Astrocyte (in vitro differentiated cells and primary cell): ENCODE results near the gene PDZD2. TPM values are rescaled to one million over a fixed set of nuclear protein-coding genes. Genes with fewer than 3 reads are reported as not detected.

Source experiments
- DNase-seq: peaks from one replicate; pipeline ENCODE4 v3.0.0-alpha.2; 2010; ENCODE audit warnings: low read depth
- FAIRE-seq: peaks from 2 replicates; lab custom pipeline; 2011; peaks lifted over from hg19 to GRCh38; lab: Jason Lieb, UNC
- H2AFZ ChIP-seq: 2 replicates; pipeline ENCODE4 v1.6.0; 2012; ENCODE audit warnings: low read depth, low read length, inconsistent platforms
- H3K27ac ChIP-seq: 2 replicates; pipeline ENCODE4 v1.5.1; 2011; ENCODE audit warnings: low read depth, low read length, inconsistent platforms
- H3K27me3 ChIP-seq: 2 replicates; pipeline ENCODE4 v1.6.0; 2011; ENCODE audit warnings: low read length, inconsistent platforms; ENCODE audit not compliant: insufficient read depth
- H3K36me3 ChIP-seq: 2 replicates; pipeline ENCODE4 v1.5.1; 2011; ENCODE audit warnings: low read length, inconsistent platforms; ENCODE audit not compliant: insufficient read depth
- H3K4me1 ChIP-seq: 2 replicates; pipeline ENCODE4 v1.5.1; 2011; ENCODE audit warnings: low read length, inconsistent platforms; ENCODE audit not compliant: insufficient read depth
- H3K4me2 ChIP-seq: 2 replicates; pipeline ENCODE4 v1.6.0; 2012; ENCODE audit warnings: low read length, inconsistent platforms
- H3K4me3 ChIP-seq: 2 replicates; pipeline ENCODE4 v1.5.1; 2011; ENCODE audit warnings: low read depth, mild to moderate bottlenecking, low read length, inconsistent platforms; ENCODE audit not compliant: insufficient read depth
- H3K79me2 ChIP-seq: 2 replicates; pipeline ENCODE4 v1.6.0; 2012; ENCODE audit warnings: mild to moderate bottlenecking, low read length, inconsistent platforms; ENCODE audit not compliant: insufficient read depth
- H3K9ac ChIP-seq: 2 replicates; pipeline ENCODE4 v1.6.0; 2012; ENCODE audit warnings: mild to moderate bottlenecking, low read length, inconsistent platforms
- H3K9me3 ChIP-seq: 2 replicates; pipeline ENCODE4 v1.5.1; 2012; ENCODE audit warnings: low read depth, mild to moderate bottlenecking, low read length, inconsistent platforms; ENCODE audit not compliant: insufficient read depth
- H4K20me1 ChIP-seq: 2 replicates; pipeline ENCODE4 v1.6.0; 2012; ENCODE audit warnings: low read length, inconsistent platforms; ENCODE audit not compliant: insufficient read depth
- H3K27ac Mint-ChIP-seq: one replicate; pipeline ENCODE4 v1.8.0; 2021; ENCODE audit warnings: mild to moderate bottlenecking, mixed read lengths; ENCODE audit not compliant: unreplicated experiment
- H3K27me3 Mint-ChIP-seq: one replicate; pipeline ENCODE4 v1.8.0; 2021; ENCODE audit warnings: low read depth, mixed read lengths; ENCODE audit not compliant: unreplicated experiment
- H3K36me3 Mint-ChIP-seq: one replicate; pipeline ENCODE4 v1.8.0; 2021; ENCODE audit warnings: low read depth, mixed read lengths; ENCODE audit not compliant: unreplicated experiment
- H3K4me1 Mint-ChIP-seq: one replicate; pipeline ENCODE4 v1.8.0; 2021; ENCODE audit warnings: low read depth, mixed read lengths; ENCODE audit not compliant: unreplicated experiment
- H3K4me3 Mint-ChIP-seq: one replicate; pipeline ENCODE4 v1.8.0; 2021; ENCODE audit warnings: mild to moderate bottlenecking, moderate library complexity, mixed read lengths; ENCODE audit not compliant: unreplicated experiment
- H3K9me3 Mint-ChIP-seq: one replicate; pipeline ENCODE4 v1.8.0; 2021; ENCODE audit warnings: mild to moderate bottlenecking, mixed read lengths; ENCODE audit not compliant: unreplicated experiment
- EZH2 ChIP-seq: IDR thresholded peaks from 2 replicates; pipeline ENCODE4 v1.6.1; 2012; ENCODE audit warnings: mild to moderate bottlenecking, low read length, inconsistent platforms; ENCODE audit not compliant: insufficient read depth
- total RNA-seq: library from RNA; stranded (reverse); gene quantifications from 2 replicates; pipeline ENCODE4 v1.2.1, GENCODE V29; 2021
- TF ChIP-seq, protein P1 (sequence below): IDR thresholded peaks from 2 replicates; pipeline ENCODE4 v1.5.1; 2011; ENCODE audit warnings: low read depth, mild to moderate bottlenecking, inconsistent platforms, low read length, moderate library complexity; ENCODE audit not compliant: insufficient read depth

The PDZD2 gene
- total RNA-seq, 1 donor from 2014 or later = 10.3 TPM

DNA sequence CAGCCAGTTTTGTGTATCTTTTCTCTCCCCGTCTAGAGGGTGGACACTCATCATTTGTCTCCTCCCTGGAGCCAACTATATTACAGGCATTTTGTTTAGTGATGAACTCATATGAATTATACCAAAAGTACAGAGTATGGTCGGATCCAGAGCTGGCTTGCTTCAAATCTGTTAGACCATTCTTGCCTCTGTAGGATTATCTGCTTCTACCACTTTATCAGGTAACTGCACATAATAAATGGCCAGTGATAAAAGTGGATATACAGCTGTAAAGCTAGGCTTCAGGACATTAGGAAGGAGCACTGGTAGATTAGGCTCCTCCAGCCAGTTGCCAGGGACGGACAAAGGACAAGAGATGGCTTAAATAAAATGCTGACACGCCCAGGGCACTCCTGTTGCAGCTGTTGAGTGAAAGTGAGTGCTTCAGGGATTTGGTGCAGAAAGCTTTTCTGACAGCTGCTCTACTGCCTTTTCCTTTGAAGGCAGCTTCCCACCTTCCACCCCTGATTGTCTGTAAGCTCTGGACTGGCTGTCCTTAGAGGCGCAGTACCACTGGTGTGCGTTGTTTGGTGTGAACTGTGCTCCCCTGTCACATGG lies 259.2 kb downstream of the PDZD2 start:
- no peak overlapping the region for H3K27ac ChIP-seq
- no peak overlapping the region for H2AFZ ChIP-seq
- H3K79me2 ChIP-seq = no peaks in the 10 kb centered on the region
- H3K4me3 ChIP-seq = no peak overlapping the region
- no peaks in the 10 kb centered on the region for H3K9me3 Mint-ChIP-seq
- no peak overlapping the region for H3K4me3 Mint-ChIP-seq
- H3K27ac Mint-ChIP-seq = no peak overlapping the region
- H3K36me3 Mint-ChIP-seq = peaks cover 3% of the 10 kb centered on the region
- DNase-seq (no peak), FAIRE-seq (no peak)
- H3K36me3 ChIP-seq = no peaks in the 10 kb centered on the region
- no peak overlapping the region for H3K4me2 ChIP-seq
- peaks cover 6% of the 10 kb centered on the region for H3K27me3 ChIP-seq
- H3K27me3 Mint-ChIP-seq = peaks cover 4% of the 10 kb centered on the region
- H4K20me1 ChIP-seq = no peaks in the 10 kb centered on the region
- no peaks in the 10 kb centered on the region for H3K9me3 ChIP-seq
- no peaks in the 10 kb centered on the region for H3K4me1 ChIP-seq
- TF ChIP-seq, protein P1, sequence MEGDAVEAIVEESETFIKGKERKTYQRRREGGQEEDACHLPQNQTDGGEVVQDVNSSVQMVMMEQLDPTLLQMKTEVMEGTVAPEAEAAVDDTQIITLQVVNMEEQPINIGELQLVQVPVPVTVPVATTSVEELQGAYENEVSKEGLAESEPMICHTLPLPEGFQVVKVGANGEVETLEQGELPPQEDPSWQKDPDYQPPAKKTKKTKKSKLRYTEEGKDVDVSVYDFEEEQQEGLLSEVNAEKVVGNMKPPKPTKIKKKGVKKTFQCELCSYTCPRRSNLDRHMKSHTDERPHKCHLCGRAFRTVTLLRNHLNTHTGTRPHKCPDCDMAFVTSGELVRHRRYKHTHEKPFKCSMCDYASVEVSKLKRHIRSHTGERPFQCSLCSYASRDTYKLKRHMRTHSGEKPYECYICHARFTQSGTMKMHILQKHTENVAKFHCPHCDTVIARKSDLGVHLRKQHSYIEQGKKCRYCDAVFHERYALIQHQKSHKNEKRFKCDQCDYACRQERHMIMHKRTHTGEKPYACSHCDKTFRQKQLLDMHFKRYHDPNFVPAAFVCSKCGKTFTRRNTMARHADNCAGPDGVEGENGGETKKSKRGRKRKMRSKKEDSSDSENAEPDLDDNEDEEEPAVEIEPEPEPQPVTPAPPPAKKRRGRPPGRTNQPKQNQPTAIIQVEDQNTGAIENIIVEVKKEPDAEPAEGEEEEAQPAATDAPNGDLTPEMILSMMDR = no peak
- no peak for TF ChIP-seq EZH2
- H3K4me1 Mint-ChIP-seq = no peaks in the 10 kb centered on the region
- H3K9ac ChIP-seq = no peak overlapping the region

DNA sequence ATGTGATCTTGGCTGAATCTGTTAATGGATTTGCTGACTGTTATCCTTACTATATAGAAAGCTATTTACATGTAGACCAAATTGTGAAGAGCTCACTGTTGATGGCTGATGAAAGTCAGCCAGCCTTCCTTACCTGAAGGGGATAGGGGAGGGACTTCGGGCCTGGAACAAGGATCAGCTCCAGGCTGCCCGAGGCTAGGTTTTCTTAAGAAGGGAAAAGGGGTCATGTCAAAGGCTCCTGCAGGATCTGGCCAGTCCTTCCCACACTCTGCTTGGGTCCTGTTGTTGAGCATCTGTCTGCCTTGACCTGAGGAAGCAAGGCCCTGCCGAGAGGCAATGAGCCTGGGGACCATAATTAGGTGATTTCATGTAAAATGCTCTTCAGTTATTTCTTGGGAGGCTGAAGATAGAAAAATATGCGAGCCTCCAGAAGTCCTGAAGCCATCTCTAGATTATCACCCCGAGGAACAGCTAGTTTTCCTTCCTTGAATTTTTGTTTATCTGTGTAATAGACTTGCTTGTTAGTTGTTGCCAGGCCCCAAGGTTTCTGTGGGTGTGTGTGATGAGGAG lies 261.4 kb downstream of the PDZD2 start:
- Histone ChIP-seq H3K9ac (no peak overlapping the region), H3K4me3 (no peak overlapping the region), H2AFZ (no peak overlapping the region), H3K27ac (no peak overlapping the region), H3K79me2 (no peaks in the 10 kb centered on the region), H3K27me3 (peaks cover 6% of the 10 kb centered on the region), H3K36me3 (no peaks in the 10 kb centered on the region), H3K4me1 (no peaks in the 10 kb centered on the region), H4K20me1 (no peaks in the 10 kb centered on the region), H3K4me2 (no peak overlapping the region), H3K9me3 (no peaks in the 10 kb centered on the region)
- no peak for DNase-seq
- H3K36me3 Mint-ChIP-seq = peaks cover 3% of the 10 kb centered on the region
- no peak overlapping the region for H3K4me3 Mint-ChIP-seq
- no peaks in the 10 kb centered on the region for H3K9me3 Mint-ChIP-seq
- H3K27ac Mint-ChIP-seq = no peak overlapping the region
- peaks cover 4% of the 10 kb centered on the region for H3K27me3 Mint-ChIP-seq
- TF ChIP-seq, protein P1 = no peak
- no peak for TF ChIP-seq EZH2
- FAIRE-seq = no peak
- H3K4me1 Mint-ChIP-seq = no peaks in the 10 kb centered on the region
